Stimulated activated CD8-positive, alpha-beta memory T cell treated with anti-CD3 and anti-CD28 coated beads, Interleukin-12 subunit alpha, Interleukin-12 subunit beta, amount 100 ng/mL, for 24 hours (primary cell): Measurements from ENCODE around the gene GTF2I.
"Not testable (repeated sequence)": the region's sequence is repeated elsewhere in the genome, so short reads cannot be mapped to it uniquely, and the experiment has no call there.

Experiments used
- DNase-seq: peaks from one replicate; pipeline ENCODE4 v3.0.0-alpha.2; 2020; ENCODE audit errors: extremely low read depth

The GTF2I gene

GRCh38 chr7:74656837-74657691 lies 454 bp upstream of the GTF2I start:
- DNase-seq: peak; percentile 97

GRCh38 chr7:74658178-74659004 lies 873 bp downstream of the GTF2I start:
- peak; percentile 81 for DNase-seq

GRCh38 chr7:74660202-74660601 lies 2.7 kb downstream of the GTF2I start:
- not testable (repeated sequence) for DNase-seq

GRCh38 chr7:74661836-74662794 lies 4.6 kb downstream of the GTF2I start:
- DNase-seq: not testable (repeated sequence)

GRCh38 chr7:74665296-74665938 lies 7.9 kb downstream of the GTF2I start:
- DNase-seq: no peak

GRCh38 chr7:74667013-74667412 lies 9.5 kb downstream of the GTF2I start:
- DNase-seq: not testable (repeated sequence)

- not testable (repeated sequence) for DNase-seq
Measured at GRCh38 chr7:74667520-74667919, 10.0 kb downstream of the GTF2I start.

- no peak for DNase-seq
Measured at GRCh38 chr7:74671602-74672001, 14.1 kb downstream of the GTF2I start.

GRCh38 chr7:74672343-74672915 lies 14.9 kb downstream of the GTF2I start:
- no peak for DNase-seq

- no peak for DNase-seq
Measured at GRCh38 chr7:74674166-74674565, 16.6 kb downstream of the GTF2I start.

GRCh38 chr7:74682829-74683228 lies 25.3 kb downstream of the GTF2I start:
- no peak for DNase-seq

GRCh38 chr7:74683799-74684198 lies 26.3 kb downstream of the GTF2I start:
- no peak for DNase-seq

GRCh38 chr7:74684473-74684872 lies 27.0 kb downstream of the GTF2I start:
- no peak for DNase-seq

- DNase-seq: no peak
Measured at GRCh38 chr7:74684921-74685320, 27.4 kb downstream of the GTF2I start.

- DNase-seq: no peak
Measured at GRCh38 chr7:74690474-74690873, 33.0 kb downstream of the GTF2I start.

GRCh38 chr7:74704419-74704818 lies 46.9 kb downstream of the GTF2I start:
- not testable (repeated sequence) for DNase-seq

GRCh38 chr7:74707238-74707637 lies 49.7 kb downstream of the GTF2I start:
- DNase-seq: no peak

- no peak for DNase-seq
Measured at GRCh38 chr7:74708569-74709275, 51.2 kb downstream of the GTF2I start.

- DNase-seq: no peak
Measured at GRCh38 chr7:74709880-74710671, 52.6 kb downstream of the GTF2I start.
